GOT3 (cell line): ENCODE measurements around the gene PRPF40B.
A peak's percentile ranks its signal among the peaks of the same experiment; 100 is the strongest.
"Not testable (repeated sequence)": the region's sequence is repeated elsewhere in the genome, so short reads cannot be mapped to it uniquely, and the experiment has no call there.

ENCODE experiments used
- DNase-seq: peaks from one replicate; lab custom pipeline; 2025; ENCODE audit warnings: mixed read lengths; lab: John Stamatoyannopoulos, UW

The PRPF40B gene

DNA sequence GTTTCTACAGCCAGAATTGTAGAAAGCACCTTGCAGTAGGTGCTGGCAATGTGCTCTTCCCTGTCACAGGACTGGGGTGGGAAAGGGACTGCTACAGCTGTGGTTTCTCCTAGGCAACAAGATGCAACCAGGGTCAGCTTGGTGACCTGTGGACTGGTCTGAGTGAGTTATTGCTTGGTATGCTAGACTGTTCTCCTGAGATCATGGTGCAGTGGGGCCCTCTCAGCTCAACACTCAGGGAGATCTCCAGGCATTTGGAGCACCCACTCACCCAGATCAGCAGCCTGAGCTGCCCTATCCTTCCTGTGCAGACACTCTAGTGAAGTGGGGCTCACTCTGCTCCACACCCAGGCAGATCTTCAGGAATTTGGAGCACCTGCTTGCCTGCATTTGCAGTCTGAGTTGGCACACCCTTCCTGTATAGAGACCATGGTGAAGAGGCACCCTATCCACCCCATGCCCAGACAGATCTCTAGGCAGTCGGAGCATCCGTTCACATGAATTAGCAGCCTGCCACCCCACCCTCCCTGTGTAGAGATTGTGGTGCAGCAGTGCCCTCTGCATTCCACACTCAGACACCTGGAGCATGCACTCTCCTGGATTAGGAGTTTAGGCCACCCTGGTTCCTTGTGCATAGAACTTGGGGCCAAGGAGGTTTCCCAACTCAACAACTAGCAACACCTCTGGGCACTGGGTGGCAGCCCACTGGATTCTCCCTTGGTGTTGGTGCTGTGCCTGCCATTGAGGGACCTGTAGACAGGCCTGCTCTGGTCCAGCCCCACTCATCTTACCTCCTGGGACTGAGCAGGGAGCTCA is 14.1 kb upstream of the PRPF40B start:
- DNase-seq, result no peak

DNA sequence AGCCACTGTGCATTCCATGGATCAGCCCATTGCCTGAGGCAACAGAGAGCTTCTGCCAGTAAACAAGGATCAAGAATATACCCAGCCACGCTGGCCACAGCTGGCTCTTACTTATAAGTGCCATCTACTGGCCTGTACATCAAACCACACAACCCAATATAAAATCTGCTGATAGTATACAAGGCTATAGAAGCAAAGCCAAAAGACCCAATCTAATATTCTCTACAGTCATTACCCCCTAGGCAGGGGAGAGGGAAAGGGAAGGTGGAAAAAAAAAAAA is 13.5 kb upstream of the PRPF40B start:
- DNase-seq, result no peak

DNA sequence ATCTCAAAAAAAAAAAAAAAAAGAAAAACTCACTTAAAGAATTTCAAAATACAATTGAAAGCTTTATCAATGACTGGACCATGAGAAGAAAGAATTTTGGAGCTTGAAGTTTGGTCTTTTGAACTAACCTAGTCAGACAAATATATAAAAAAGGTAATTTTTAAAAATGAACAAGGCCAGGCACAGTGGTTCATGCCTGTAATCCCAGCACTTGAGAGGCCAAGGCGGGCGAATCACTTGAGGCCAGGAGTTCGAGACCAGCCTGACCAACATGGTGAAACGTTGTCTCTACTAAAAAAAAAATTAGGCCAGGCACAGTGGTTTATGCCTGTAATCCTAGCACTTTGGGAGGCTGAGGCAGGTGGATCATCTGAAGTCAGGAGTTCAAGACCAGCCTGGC is 12.6 kb upstream of the PRPF40B start:
- DNase-seq, result not testable (repeated sequence)

GRCh38 chr12:49612210-49612609 is 11.2 kb upstream of the PRPF40B start:
- DNase-seq, result no peak

DNA sequence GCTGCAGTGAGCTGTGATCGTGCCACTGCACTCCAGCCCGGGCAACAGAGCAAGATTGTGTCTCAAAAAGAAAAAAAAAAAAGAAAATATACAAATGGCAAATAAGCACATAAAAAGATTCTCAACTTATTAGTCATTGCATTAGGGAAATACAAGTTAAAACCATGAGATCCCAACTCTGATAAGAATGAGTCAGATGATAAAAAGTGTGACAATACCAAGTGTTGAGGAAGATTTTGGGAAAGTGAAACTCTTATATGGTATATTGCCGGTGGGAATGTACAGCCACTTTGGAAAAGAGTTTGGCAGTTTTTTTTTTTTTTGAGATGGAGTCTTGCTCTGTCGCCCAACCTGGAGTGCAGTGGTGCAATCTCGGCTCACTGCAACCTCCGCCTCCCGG is 7.6 kb upstream of the PRPF40B start:
- DNase-seq, result no peak

DNA sequence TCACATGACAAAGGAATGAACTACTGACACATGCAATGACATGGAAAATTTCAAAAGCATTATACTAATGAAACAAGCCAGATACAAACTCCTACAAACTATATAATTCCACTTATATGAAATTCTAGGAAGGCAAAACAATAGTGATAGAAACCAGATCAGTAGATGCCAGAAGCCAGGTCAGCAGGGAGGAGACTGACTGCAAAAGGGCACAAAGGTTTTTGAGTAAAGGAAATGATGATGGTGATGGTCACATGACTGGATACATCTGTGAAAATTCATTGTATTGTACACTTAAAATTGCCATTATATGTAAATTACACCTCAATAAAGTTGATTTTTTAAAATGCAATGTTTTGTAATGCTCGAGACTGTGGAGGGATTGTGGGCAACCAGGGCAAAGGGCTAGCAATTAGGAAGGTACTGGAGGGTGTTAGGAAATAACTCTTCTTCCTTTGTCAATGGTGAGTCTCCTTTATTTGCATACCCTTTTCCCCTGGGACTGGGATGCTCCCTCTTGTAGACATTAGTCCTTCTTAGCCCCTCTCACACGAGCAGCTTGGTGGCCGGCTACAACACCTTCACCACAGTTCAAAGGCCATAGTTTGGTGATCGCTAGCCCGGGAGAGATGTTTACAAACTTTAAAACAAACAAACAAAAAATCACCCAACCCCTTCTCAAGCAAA is 6.7 kb upstream of the PRPF40B start:
- no peak for DNase-seq

DNA sequence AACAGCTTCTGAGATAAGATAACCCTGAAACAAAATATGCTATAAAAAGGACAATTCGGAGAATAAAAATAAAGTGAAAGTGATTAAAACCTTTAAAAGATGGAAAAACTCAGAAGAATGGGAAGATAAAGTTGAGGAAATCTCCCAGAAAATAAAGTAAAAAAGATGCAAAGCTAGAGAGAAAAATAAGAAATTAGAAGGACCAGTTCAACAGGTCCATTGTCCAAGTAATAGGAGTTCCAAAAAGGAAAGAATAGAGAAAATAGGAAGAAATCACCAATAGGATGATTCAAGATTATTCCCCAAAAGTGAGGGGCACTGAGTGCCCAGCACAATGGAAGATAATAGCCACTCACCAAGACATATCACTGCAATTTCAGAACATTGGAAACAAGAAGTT is 4.8 kb upstream of the PRPF40B start:
- no peak for DNase-seq

GRCh38 chr12:49619286-49619685 is 4.1 kb upstream of the PRPF40B start:
- DNase-seq, result no peak

DNA sequence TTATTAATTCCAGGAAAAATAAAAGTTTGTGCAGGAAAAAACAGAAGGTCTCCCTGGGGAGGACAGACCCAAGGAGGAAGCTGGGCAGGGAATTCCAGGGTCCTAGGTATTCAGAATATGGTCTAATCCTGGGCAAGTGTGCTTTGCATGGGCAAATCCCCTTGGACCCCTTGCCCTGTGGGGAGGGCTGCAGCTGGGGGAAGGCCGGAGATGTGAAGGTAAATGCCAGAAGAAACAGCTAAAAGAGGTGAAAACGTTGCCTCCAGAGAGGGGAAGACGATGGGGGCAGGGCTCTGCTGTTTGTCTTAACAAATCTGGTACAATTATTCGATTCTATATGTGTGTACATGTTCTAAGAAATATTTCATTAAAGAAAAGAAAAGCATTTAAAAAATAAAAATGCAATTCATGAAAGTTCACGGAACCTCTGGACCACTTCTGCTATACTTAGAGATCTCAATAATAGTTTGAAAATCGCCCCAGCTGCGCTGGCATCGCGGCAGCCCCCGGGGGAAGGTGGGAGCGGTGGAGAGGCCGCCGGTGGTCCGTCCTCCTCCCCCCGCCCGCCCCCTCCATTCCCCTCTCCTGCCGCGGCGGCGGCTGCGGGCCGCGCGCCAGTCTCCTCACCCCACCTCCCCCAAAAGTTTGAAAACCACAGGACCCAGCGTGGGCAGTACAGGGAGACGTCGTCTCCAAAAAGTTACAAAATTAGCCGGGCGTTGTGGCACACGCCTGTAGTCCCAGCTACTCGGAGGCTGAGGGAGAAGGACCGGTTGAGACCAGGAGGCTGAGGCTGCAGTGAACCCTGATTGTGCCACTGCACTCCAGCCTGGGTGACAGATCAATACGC is 1.5 kb upstream of the PRPF40B start:
- no peak for DNase-seq

DNA sequence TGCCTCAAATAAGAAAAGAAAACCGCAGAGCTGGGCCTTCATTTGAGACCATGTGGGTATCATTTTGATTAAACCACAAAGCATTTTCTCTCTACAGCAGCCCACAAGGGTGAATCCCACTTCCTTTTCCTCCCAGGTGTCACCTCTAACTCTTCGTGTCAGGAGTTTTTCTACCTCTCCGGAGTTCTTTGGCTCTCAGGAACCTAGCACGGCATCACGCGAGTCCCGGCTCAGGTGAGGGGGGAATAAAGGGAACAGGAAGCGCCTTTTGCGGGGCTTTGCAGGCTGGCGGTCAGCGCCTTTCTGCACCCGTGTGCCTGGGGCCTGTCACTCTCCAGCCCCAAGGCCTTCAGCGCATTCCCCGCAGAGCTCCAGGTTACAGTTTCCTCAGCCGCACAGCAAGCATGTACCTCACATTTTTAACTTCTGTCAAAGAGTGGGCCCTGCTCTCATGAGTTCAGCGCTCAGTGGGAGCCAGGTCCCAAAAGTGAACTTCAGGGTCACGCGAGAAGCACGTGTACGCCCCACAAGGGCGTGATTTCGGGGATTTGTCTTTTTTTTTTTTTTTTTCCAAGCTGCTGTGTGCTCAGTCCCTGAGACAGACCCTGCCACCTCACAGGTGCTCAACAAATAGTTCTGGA is 740 bp upstream of the PRPF40B start:
- DNase-seq, result peak; percentile 59

DNA sequence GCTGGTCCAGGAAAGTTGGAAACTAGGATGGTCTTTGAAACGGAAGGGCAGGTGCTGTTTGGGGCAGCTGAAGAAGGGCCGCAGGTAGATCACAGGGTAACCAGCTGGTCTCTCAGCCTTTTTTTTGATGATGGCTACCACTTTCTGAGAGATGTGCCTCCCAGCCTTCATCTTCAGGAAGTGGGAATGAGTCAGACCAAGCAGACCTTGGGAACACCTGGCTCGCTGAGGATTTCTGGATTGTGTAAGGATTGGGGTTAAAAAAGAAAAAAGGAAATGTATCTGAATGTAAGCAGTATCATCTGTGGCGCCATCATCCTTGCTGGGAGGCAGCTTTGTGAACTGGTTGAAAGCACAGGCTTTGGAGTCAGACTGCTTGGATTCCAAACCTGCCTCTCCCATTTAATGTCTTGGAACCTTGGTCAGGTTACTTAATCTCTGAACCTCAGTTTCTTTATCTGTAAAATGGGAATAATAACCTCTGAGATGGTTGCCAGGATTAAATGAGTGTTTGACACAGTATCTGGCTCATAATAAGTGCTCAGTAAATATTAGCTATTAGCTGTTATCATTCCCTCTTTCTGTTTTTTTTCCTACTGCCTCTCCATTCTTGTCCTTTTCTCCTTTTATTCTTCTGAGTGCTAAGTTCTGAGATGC is 1.7 kb downstream of the PRPF40B start:
- DNase-seq, result no peak

DNA sequence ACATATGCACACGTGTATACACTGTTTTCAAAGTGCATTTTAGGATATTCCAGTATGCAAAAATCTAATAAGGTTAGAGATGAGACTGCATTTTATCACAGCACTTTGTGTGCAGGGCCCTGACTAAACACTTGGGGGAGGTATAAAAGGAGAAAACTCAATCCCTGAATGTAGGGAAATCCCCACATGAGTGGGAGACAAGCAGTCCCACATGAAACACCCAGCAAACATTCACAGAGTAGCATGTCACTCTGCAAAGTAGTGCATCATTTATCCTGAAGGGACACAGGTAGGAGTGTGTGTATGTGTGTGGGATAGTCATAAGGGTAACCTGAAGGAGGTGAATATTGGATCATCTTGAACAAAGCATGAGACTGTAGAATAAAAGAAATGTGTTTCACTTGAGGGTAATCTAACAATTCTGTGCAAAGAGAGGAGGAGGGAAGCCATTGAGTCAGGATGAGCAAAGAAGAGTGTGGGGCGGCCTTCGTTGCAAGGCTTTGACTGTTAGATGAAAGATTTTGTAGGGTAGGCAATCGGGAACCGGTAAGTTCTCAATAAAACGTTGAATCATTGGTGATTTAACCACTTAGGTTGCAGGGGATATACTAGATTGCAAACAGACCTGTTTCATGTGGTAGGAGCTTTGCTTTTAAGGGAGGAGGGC is 2.9 kb downstream of the PRPF40B start:
- DNase-seq, result no peak

DNA sequence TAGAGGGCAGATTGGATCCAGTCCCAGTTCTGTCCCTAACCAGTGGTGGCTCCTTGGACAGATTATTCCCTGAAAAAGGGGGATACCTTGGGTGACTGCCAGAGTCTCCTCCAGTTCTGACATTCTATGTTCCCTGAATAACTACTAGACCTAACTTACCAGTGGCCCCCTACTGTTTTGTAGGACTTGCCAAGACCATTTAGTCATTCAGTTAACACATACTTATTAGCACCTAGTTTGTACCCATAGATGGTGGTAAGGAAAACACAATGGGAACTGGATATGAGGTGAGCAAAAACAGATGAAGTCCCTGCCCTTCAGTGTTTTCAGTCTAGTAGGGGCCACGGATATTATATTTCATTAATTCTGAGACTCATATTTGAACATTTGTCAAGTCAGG is 3.5 kb downstream of the PRPF40B start:
- no peak for DNase-seq

DNA sequence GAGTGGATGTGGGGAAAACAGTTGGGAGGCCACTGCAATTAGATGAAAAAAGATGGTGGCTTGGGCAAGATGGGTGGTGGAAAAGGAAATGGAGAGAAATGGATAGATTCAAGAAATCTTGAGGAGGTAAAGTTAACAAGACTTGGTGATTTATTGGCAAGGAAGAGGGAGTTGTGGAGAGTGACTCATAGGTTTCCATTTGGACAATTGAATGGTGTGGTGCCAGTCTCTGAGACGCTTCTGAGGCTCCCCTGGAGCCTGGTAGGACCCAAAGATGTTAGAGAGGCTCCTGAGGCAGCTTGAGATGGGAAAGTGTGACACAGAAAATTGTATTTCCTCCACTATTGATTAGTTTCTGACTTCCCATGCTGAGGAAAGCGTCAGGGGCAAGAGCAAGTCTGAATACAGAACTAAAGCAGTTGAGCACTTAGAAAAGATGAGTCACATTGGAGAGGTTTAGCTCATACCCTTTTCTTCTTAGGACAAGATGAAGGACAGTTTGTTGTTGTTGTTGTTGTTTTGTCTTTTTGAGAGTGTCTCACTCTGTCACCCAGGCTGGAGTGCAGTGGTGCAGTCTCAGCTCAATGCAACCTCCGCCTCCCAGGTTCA is 4.5 kb downstream of the PRPF40B start:
- no peak for DNase-seq

GRCh38 chr12:49631336-49631907 is 8.1 kb downstream of the PRPF40B start:
- DNase-seq, result no peak

GRCh38 chr12:49632401-49632800 is 9.0 kb downstream of the PRPF40B start:
- no peak for DNase-seq

- DNase-seq, result no peak
Observed at GRCh38 chr12:49632986-49633702, 9.8 kb downstream of the PRPF40B start.

GRCh38 chr12:49633703-49634345 is 10.5 kb downstream of the PRPF40B start:
- DNase-seq, result no peak

DNA sequence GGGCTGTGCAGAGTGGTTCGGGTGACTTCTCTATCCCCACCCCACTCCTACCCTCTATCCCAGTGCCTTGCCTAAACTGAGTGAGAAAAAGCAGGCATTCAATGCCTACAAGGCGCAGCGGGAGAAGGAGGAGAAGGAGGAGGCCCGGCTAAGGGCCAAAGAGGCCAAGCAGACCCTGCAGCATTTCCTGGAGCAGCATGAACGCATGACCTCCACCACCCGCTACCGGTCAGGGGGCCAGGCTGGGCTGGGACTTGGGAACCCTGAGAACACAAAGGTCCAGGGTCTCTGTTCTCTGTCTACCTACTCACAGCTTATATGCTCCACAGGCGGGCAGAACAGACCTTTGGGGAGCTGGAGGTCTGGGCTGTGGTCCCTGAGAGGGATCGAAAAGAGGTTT is 11.7 kb downstream of the PRPF40B start:
- no peak for DNase-seq
